Thyroid gland (tissue), 4 donors: ENCODE data around the gene LRRC42. TPM values are rescaled to one million over a fixed set of nuclear protein-coding genes. Genes with fewer than 3 reads are reported as not detected.

ENCODE experiments used
- DNase-seq, 2 donors: peaks; one replicate each; pipeline ENCODE4 v3.0.0-alpha.2; 2019
- H3K27ac ChIP-seq, 3 donors: fragments of 200-600 bp; sonication (generic); 1 replicate in 2 of 3; 2 replicates in 1 of 3; pipeline ENCODE4 v1.5.1; 2016 to 2019; ENCODE audit warnings: mild to moderate bottlenecking in 1 of 3, moderate library complexity in 1 of 3
- H3K27me3 ChIP-seq: fragments of 200-600 bp; sonication (generic); one replicate; pipeline ENCODE4 v1.5.1; 2019
- H3K36me3 ChIP-seq, 2 donors: fragments of 200-600 bp; sonication (generic); one replicate each; pipeline ENCODE4 v1.5.1; 2016 to 2019
- H3K4me1 ChIP-seq, 2 donors: fragments of 200-600 bp; sonication (generic); one replicate each; pipeline ENCODE4 v1.5.1; 2017 to 2019
- H3K4me3 ChIP-seq, 3 donors: fragments of 200-600 bp; sonication (generic); replicated peaks in 1 of 3; 1 replicate in 2 of 3; 2 replicates in 1 of 3; pipeline ENCODE4 v1.5.1; 2016; ENCODE audit warnings: mild to moderate bottlenecking in 1 of 3
- H3K9me3 ChIP-seq: fragments of 200-600 bp; sonication (generic); one replicate; pipeline ENCODE4 v1.5.1; 2017
- POLR2A ChIP-seq, 2 donors: fragments of 450-650 bp; IDR thresholded peaks; one replicate each; pipeline ENCODE4 v1.6.1; 2017; ENCODE audit warnings: antibody characterized with exemption in 2 of 2, mild to moderate bottlenecking in 2 of 2, moderate library complexity in 1 of 2
- WGBS, 2 donors: methylation state at CpG; one replicate each; pipeline ENCODE4 v1.1.5; 2017; 5-methylcytosine and 5-hydroxymethylcytosine counted together
- intact Hi-C: fragments of 100-400 bp; cut with DNase I; formaldehyde crosslinking; loops from one replicate; pipeline ENCODE4 v1.15.1; 2023
- total RNA-seq, 4 donors: library from RNA; depleted of rRNA; stranded (reverse); fragments of >200 nt; gene quantifications; one replicate each; pipeline ENCODE4 v1.2.3, GENCODE V29; 2016
- TF ChIP-seq, protein P1 (sequence below), 6 experiments: fragments of 200-600 bp in 3 of 6; fragments of 450-650 bp in 3 of 6; sonication (generic) in 3 of 6; IDR thresholded peaks; one replicate each; pipeline ENCODE4 v1.5.1; 2016 to 2019; ENCODE audit warnings: antibody characterized with exemption in 6 of 6, mild to moderate bottlenecking in 2 of 6, inconsistent platforms in 1 of 6, moderate library complexity in 1 of 6

Gene LRRC42, protein sequence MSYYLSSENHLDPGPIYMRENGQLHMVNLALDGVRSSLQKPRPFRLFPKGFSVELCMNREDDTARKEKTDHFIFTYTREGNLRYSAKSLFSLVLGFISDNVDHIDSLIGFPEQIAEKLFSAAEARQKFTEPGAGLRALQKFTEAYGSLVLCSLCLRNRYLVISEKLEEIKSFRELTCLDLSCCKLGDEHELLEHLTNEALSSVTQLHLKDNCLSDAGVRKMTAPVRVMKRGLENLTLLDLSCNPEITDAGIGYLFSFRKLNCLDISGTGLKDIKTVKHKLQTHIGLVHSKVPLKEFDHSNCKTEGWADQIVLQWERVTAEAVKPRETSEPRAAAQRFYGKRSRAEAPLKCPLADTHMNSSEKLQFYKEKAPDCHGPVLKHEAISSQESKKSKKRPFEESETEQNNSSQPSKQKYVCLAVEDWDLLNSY
- 10 to 100 TPM; 28.7 to 39.4 (median 33.7) TPM for total RNA-seq

DNA sequence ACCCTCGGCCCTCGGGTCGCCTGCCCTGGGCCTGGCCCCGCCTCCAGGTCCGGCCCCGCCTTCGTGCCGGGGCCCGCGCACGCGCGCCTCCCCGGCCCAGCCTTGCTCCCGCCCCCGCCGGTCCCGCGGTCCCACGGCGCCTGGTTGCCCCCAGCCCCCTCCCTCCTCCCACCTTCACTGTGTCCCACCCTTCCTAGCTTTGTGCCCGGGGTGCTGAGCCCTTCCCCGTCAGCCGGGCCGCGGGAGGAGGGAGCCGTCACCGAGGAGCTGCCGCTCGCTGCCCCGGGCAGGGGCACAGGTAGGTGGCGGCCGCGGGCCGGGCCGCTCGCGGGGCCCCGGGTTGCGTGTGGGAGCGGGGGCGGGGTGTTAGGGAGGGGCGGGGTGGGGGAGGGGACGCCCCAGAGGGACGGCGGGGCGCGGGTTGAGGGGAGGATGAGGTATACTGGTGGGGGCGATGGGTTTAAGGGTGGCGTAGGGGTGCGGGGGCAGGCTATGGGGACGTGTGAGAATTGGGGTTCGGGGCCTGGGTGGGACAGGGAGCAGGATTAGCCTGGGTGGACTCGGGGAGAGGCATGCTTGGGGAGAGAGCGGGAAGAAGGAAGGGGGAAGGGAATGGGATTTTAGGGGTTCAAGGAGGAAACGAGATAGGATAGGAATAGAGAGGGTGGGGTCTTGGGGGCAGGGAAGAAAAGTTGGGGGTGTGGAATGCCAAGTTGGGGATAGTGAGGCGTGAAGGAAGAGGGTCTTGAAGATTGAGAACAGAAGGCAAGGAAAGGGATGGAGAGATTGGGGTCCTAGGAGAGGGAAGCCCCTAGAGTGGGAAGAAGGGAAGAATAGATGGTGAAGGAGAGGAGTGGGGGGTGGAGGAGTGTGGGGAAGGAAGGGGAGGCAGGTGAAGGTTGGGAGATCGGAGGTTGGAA lies at the start of gene LRRC42:
Gene LRRC42 (plus strand): TSS at position 99 of the 920 bp plus-strand sequence. CDS start 5,650 bp downstream, outside the sequence.
- Histone ChIP-seq H3K4me3 (peak within 1 kb of the TSS; percentile 61 to 87 (median 76)), H3K36me3 (no peaks in the 10 kb centered on the region), H3K27me3 (no peaks in the 10 kb centered on the region), H3K27ac (peak within 1 kb of the TSS; percentile 68 to 87 (median 85)), H3K9me3 (no peaks in the 10 kb centered on the region), H3K4me1 (peaks cover 22 to 45% of the 10 kb centered on the region in 2 donors)
- WGBS, 2 donors, result 2 to 3% methylated on average over 15 to 24 of the region's 58 CpGs
- intact Hi-C loops, result loop anchor here (2.0 to 5.0 kb wide), 2 partner anchors 58 to 106 kb away; partner anchors contain the start of genes TCEANC2, TMEM59 and YIPF1
- TF ChIP-seq POLR2A (IDR thresholded peaks at IDR 0.05), result peak in 1 of 2 donors; percentile 47
- TF ChIP-seq, protein P1, sequence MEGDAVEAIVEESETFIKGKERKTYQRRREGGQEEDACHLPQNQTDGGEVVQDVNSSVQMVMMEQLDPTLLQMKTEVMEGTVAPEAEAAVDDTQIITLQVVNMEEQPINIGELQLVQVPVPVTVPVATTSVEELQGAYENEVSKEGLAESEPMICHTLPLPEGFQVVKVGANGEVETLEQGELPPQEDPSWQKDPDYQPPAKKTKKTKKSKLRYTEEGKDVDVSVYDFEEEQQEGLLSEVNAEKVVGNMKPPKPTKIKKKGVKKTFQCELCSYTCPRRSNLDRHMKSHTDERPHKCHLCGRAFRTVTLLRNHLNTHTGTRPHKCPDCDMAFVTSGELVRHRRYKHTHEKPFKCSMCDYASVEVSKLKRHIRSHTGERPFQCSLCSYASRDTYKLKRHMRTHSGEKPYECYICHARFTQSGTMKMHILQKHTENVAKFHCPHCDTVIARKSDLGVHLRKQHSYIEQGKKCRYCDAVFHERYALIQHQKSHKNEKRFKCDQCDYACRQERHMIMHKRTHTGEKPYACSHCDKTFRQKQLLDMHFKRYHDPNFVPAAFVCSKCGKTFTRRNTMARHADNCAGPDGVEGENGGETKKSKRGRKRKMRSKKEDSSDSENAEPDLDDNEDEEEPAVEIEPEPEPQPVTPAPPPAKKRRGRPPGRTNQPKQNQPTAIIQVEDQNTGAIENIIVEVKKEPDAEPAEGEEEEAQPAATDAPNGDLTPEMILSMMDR (IDR thresholded peaks at IDR 0.05), result peak in 2 of 6 experiments; percentile 19 to 50
- DNase-seq, result no peak

DNA sequence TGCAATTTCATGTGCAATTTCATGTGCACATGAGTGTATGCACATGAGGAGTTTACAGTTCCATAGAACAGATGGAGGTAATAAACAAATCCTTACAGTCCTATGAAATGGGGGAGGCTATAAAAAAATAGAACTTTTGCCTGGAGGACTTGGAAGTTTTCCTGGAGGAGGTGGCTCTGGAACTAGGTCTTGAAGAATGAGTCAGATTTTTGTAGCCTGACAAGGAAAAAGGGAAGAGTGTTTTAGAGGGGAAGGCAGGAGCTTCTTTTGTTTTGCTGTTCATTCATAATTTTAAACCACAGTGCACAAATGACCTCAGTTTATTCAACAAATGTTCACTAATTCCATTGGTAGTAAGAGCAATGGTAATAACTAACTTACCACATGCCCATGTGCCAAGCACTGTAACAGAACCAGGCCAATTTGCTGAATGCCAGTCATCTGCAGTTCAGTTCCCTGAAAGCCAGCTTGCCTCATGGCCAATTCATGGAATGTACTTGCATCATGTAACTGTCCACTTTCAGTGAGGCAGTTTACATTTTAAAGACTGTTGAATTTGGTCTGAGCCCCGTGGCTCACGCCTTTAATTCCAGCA lies 49.4 kb upstream of the LRRC42 start:
- Histone ChIP-seq H3K27me3 (no peaks in the 10 kb centered on the region), H3K27ac (peak overlapping the region; percentile 2 to 91 (median 78)), H3K4me1 (peaks cover 23 to 56% of the 10 kb centered on the region in 2 donors), H3K36me3 (no peaks in the 10 kb centered on the region), H3K4me3 (peak overlapping the region in 1 of 3 donors; percentile 3), H3K9me3 (no peaks in the 10 kb centered on the region)
- WGBS, 2 donors, result 38 to 64% methylated on average over 2 of the region's 2 CpGs
- intact Hi-C loops, result no loop called here
- peak in 1 of 2 donors; percentile 37 for DNase-seq
- TF ChIP-seq, protein P1 (IDR thresholded peaks at IDR 0.05), result no peak
- TF ChIP-seq POLR2A (IDR thresholded peaks at IDR 0.05), result no peak

DNA sequence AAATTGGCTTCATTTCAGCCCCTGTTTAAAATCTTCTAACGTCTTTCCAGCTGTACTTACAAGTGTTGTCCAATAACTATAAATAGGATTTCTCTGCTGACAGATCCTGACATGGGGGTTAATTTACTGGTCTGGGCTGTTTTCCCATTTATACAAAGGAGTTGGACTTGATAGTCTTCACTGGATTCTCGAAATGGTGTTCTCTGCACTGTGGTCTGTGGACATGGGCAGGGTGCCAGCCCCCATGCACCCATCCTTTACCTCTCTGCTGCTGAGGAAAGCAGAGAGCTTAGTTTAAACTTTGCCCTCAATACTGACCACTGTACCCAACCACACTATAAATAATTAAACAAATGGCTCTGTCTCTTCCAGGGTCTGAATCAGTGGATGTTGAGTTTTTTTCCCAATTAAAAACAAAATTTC lies 46.9 kb upstream of the LRRC42 start:
- TF ChIP-seq POLR2A (IDR thresholded peaks at IDR 0.05), result no peak
- TF ChIP-seq, protein P1 (IDR thresholded peaks at IDR 0.05), result no peak
- intact Hi-C loops, result no loop called here
- H3K4me1 ChIP-seq, result peaks cover 23 to 72% of the 10 kb centered on the region in 2 donors
- no peak overlapping the region for H3K4me3 ChIP-seq
- H3K27ac ChIP-seq, result peak overlapping the region; percentile 63 to 91 (median 82)
- H3K9me3 ChIP-seq, result no peaks in the 10 kb centered on the region
- 3 to 12% methylated on average over 2 of the region's 2 CpGs for WGBS, 2 donors
- no peaks in the 10 kb centered on the region for H3K27me3 ChIP-seq
- peak; percentile 86 for DNase-seq
- H3K36me3 ChIP-seq, result no peaks in the 10 kb centered on the region

DNA sequence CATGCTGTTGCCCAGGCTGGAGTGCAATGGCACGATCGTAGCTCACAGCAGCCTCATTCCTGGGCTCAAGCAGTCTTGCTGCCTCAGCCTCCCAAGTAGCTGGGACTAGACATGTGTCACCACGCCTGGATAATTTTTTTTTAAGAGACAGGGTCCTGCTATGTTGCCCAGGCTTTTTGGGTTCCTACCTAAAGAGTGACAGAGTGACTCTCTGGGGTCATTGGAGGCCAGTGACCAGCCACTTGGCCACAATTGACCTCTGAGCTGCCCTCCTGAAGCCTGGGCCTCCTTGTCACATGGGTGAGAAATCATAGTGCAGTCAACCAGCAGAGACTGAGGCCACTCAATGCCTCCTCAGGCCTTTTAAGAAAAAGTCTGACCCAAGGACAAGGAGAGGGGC lies 46.4 kb upstream of the LRRC42 start:
- DNase-seq, result no peak
- Histone ChIP-seq H3K4me1 (peaks cover 23 to 77% of the 10 kb centered on the region in 2 donors), H3K4me3 (no peak overlapping the region), H3K36me3 (no peaks in the 10 kb centered on the region), H3K9me3 (no peaks in the 10 kb centered on the region), H3K27ac (peak overlapping the region; percentile 63 to 91 (median 82)), H3K27me3 (no peaks in the 10 kb centered on the region)
- 88 to 89% methylated on average over 3 of the region's 3 CpGs for WGBS, 2 donors
- TF ChIP-seq, protein P1 (IDR thresholded peaks at IDR 0.05), result no peak
- no peak for TF ChIP-seq POLR2A (IDR thresholded peaks at IDR 0.05)
- intact Hi-C loops, result no loop called here
